Stomach (tissue), 9 donors: Measurements from ENCODE around the gene ESR2. TPM values are rescaled to one million over a fixed set of nuclear protein-coding genes. Genes with fewer than 3 reads are reported as not detected.
"Not testable (repeated sequence)": the region's sequence is repeated elsewhere in the genome, so short reads cannot be mapped to it uniquely, and the experiment has no call there.

Experiments used
- DNase-seq, 2 donors: peaks; one replicate each; pipeline versions ENCODE4 v3.0.0 to v3.0.0-alpha.2; 2013 to 2019
- H3K27ac ChIP-seq, 5 donors: fragments of 200-600 bp in 4 of 5; sonication (generic) in 4 of 5; one replicate each; pipeline ENCODE4 v1.5.1; 2013 to 2019; ENCODE audit warnings: mild to moderate bottlenecking in 1 of 5, moderate library complexity in 1 of 5
- H3K27me3 ChIP-seq, 3 donors: fragments of 200-600 bp; sonication (generic); one replicate each; pipeline ENCODE4 v1.5.1; 2017 to 2019; ENCODE audit warnings: mixed run types in 1 of 3
- H3K36me3 ChIP-seq, 4 donors: fragments of 200-600 bp; sonication (generic); 1 replicate in 3 of 4; 2 replicates in 1 of 4; pipeline ENCODE4 v1.5.1; 2016 to 2019
- H3K4me1 ChIP-seq, 4 donors: fragments of 200-600 bp; sonication (generic); one replicate each; pipeline ENCODE4 v1.5.1; 2016 to 2019
- H3K4me3 ChIP-seq, 4 donors: fragments of 200-600 bp; sonication (generic) in 3 of 4; one replicate each; pipeline ENCODE4 v1.5.1; 2016 to 2019; ENCODE audit warnings: mild to moderate bottlenecking in 1 of 4
- H3K9me3 ChIP-seq, 4 donors: fragments of 200-600 bp; sonication (generic); one replicate each; pipeline ENCODE4 v1.5.1; 2016 to 2019
- EP300 ChIP-seq: sonication (generic); formaldehyde crosslinking; IDR thresholded peaks from one replicate; pipeline ENCODE4 v1.6.1; 2017; ENCODE audit warnings: antibody characterized with exemption
- POLR2A ChIP-seq, 4 donors: fragments of 450-650 bp; IDR thresholded peaks; one replicate each; pipeline ENCODE4 v1.6.1; 2016; ENCODE audit warnings: antibody characterized with exemption in 4 of 4, control low read depth in 2 of 4, mild to moderate bottlenecking in 1 of 4, moderate library complexity in 1 of 4
- POLR2AphosphoS5 ChIP-seq, 3 donors: sonication (generic); formaldehyde crosslinking; IDR thresholded peaks; one replicate each; pipeline ENCODE4 v1.6.1; 2016; ENCODE audit warnings: antibody characterized with exemption in 3 of 3
- WGBS, 5 donors: extraction: QIAGEN DNeasy Blood & Tissue Kit in 3 of 5; methylation state at CpG; one replicate each; pipeline versions ENCODE4 v1.1.5 to v1.1.7; 2013 to 2018; 5-methylcytosine and 5-hydroxymethylcytosine counted together
- intact Hi-C: fragments of 100-400 bp; cut with DNase I; formaldehyde crosslinking; loops from one replicate; pipeline ENCODE4 v1.15.1; 2023; ENCODE audit warnings: low total_unique reads
- polyA plus RNA-seq, 3 donors: library from polyadenylated mRNA; stranded (reverse); fragments of 200-250 nt; gene quantifications; one replicate each; pipeline ENCODE4 v1.2.3, GENCODE V29; 2013
- total RNA-seq, 5 donors: library from RNA; depleted of rRNA; stranded (reverse); fragments of >200 nt; gene quantifications; one replicate each; pipeline versions ENCODE4 v1.1.0 to v1.2.3, GENCODE V29; 2014 to 2016
- TF ChIP-seq, protein P1 (sequence below), 7 experiments: fragments of 450-650 bp in 4 of 7; fragments of 200-600 bp in 3 of 7; sonication (generic) in 3 of 7; IDR thresholded peaks; one replicate each; pipeline ENCODE4 v1.5.1; 2016 to 2019; ENCODE audit warnings: antibody characterized with exemption in 7 of 7, control low read depth in 2 of 7, mild to moderate bottlenecking in 1 of 7
- donor health status: healthy with polysubstance abuse.
- donor health status: Bipolar disorder and iron deficiency.
- donor health status: healthy.

Gene ESR2
- total and polyA plus RNA-seq, 8 donors = 0.08 to 1.3 (median 0.58) TPM; not detected in 5

DNA sequence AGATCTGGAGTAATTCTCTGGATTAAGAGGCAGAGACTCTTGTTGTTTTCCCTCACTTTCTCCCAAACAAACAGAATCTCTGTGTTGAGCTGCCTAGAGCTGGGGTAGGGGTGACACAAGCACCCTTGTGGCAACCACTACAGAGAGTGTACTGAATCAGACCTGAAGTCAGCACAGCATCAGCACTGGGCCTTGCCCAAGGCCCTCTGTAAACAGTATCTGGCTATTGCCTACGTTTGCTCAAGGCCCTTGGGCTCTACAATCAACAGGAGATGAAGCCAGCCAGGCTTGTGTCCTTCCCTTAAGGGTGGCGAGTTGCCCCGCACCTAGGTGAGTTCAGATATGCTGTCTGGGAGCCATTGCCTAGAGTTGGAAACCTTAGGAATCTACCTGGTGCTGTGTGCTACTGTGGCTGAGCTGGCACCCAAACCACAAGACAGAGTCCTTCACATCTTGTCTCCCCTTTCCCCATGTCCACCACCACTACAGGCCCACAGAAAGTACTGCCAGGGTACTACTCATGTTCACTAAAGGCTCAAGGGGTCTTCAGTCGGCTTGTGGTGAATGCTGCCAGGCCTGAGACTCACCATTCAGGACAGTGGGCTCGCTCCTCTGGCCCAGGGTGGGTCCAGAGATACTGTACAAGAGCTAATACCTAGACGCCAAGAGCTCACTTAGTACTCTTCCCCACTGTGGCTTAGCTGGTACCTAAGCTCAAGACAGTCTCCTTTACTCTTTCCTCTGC, 234.5 kb downstream of the ESR2 start:
- H3K9me3 ChIP-seq = no peaks in the 10 kb centered on the region
- no peak for DNase-seq
- TF ChIP-seq POLR2A (IDR thresholded peaks at IDR 0.05) (no peak), EP300 (no peak), POLR2AphosphoS5 (IDR thresholded peaks at IDR 0.05) (no peak)
- TF ChIP-seq, protein P1, sequence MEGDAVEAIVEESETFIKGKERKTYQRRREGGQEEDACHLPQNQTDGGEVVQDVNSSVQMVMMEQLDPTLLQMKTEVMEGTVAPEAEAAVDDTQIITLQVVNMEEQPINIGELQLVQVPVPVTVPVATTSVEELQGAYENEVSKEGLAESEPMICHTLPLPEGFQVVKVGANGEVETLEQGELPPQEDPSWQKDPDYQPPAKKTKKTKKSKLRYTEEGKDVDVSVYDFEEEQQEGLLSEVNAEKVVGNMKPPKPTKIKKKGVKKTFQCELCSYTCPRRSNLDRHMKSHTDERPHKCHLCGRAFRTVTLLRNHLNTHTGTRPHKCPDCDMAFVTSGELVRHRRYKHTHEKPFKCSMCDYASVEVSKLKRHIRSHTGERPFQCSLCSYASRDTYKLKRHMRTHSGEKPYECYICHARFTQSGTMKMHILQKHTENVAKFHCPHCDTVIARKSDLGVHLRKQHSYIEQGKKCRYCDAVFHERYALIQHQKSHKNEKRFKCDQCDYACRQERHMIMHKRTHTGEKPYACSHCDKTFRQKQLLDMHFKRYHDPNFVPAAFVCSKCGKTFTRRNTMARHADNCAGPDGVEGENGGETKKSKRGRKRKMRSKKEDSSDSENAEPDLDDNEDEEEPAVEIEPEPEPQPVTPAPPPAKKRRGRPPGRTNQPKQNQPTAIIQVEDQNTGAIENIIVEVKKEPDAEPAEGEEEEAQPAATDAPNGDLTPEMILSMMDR (IDR thresholded peaks at IDR 0.05) = no peak
- H3K4me1 ChIP-seq = no peaks in the 10 kb centered on the region
- no peaks in the 10 kb centered on the region for H3K27me3 ChIP-seq
- H3K4me3 ChIP-seq = no peak overlapping the region
- H3K36me3 ChIP-seq = peaks cover 0 to 58% (median 47%) of the 10 kb centered on the region in 4 donors
- H3K27ac ChIP-seq = no peak overlapping the region
- WGBS, 5 donors = 80 to 85% (median 84%) methylated on average over 3 to 6 of the region's 6 CpGs
- intact Hi-C loops = no loop called here

DNA sequence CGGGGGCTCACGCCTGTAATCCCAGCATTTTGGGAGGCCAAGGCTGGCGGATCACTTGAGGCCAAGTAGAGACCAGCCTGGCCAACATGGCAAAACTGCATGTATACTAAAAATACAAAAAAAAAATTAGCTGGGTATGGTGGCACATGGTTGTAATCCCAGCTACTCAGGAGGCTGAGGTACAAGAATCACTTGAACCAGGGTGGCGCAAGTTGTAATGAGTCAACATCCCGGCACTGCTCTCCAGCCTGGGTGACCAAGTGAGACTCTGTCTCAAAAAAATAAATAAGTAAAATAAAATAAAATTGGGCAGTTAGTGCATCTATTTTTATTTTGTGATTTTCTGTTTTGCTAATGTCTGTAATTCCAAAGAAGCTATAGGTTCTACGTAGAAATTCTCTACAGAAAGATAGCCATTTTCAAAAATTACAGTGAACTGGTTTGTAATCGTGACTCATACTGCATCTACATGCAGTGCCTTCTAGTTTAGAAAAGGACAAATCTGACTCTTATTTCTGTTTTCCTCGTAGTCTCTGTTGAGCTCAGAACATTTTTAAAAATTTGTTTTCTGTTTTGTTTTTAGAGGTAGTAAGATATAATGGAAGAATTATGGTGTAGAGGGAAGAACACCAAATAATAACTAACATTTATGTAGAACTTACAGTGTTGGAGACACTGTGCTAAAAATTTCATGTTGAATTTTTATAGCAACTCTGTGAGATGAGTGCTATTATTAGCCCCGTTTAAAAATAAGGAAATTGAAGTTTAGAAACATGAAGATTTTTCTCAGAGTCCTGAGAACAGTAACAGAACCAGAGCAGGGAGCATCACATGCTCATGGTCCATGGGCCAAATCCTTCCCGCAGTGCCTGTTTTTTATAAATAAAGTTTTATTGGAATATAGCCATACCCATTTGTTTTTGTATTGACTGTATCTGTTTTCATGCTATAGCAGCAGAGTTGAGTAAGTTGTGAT, 240.2 kb downstream of the ESR2 start:
- TF ChIP-seq POLR2AphosphoS5 (IDR thresholded peaks at IDR 0.05) = no peak
- no peak for TF ChIP-seq EP300
- TF ChIP-seq, protein P1 (IDR thresholded peaks at IDR 0.05) = no peak
- no peak for TF ChIP-seq POLR2A (IDR thresholded peaks at IDR 0.05)
- Histone ChIP-seq H3K27me3 (no peaks in the 10 kb centered on the region), H3K9me3 (no peaks in the 10 kb centered on the region), H3K36me3 (peaks cover 0 to 75% (median 65%) of the 10 kb centered on the region in 4 donors), H3K27ac (no peak overlapping the region), H3K4me3 (no peak overlapping the region), H3K4me1 (no peaks in the 10 kb centered on the region)
- WGBS, 5 donors = 80 to 86% (median 83%) methylated on average over 10 of the region's 10 CpGs
- DNase-seq = no peak
- intact Hi-C loops = no loop called here

DNA sequence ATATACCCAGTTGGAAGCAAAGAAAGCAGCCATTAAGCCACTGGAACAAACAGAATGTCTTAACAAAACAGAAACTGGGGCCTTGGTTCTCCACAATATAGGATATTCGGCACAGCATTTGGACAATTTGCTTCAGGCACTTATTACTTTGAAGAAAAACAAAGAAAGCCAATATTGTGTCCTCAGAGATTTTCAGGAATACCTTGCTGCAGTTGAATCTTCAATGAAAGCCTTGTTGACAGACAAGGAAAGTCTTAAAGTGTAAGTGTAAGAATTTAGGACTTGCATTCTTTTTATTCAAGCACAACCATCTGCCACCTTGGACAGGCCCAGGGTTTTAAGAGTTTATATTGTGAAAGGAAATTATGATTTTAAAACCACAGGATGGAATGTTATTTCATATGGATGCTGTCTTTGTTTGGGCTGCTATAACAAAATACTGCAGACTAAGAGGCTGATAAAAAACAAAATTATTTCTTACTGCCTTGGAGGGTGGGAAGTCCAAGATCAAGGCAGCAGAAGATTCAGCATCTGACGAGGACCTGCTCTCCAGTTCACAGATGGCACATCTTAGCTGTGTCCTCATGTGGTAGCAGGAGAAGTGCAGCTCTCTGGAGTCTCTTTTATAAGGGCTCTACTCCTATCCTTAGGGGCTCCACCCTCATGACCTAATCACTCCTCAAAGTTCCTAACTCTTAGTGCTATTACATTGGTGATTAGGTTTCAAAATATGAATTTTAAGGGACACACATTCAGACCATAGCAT, 244.4 kb downstream of the ESR2 start:
- no peak overlapping the region for H3K27ac ChIP-seq
- intact Hi-C loops = no loop called here
- TF ChIP-seq POLR2A (IDR thresholded peaks at IDR 0.05) = no peak
- no peak for TF ChIP-seq POLR2AphosphoS5 (IDR thresholded peaks at IDR 0.05)
- TF ChIP-seq EP300 = no peak
- TF ChIP-seq, protein P1 (IDR thresholded peaks at IDR 0.05) = no peak
- WGBS, 5 donors = 87 to 97% (median 95%) methylated on average over 2 of the region's 2 CpGs
- H3K27me3 ChIP-seq = no peaks in the 10 kb centered on the region
- no peak overlapping the region for H3K4me3 ChIP-seq
- no peaks in the 10 kb centered on the region for H3K9me3 ChIP-seq
- H3K36me3 ChIP-seq = peaks cover 7 to 72% (median 64%) of the 10 kb centered on the region in 4 donors
- H3K4me1 ChIP-seq = no peaks in the 10 kb centered on the region
- DNase-seq = no peak

DNA sequence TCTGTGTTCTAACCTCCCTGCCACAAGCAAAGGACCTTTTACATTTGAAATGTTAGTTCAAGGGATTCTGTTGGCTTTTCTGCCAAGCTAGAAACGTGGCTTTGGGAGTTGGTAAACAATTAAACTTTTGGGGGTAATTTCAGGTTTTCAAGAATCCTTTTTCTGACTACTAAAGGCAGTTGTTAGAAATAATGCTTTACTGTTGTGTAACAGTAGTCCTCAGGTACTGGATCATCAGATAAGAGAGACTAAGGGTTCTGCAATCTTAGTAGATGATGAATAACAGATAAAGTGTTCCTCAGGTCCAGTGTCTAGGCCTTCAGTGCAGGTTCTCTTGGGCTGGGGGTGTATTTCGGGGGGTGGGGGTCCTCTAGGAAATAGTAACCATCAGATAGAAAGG, 249.1 kb downstream of the ESR2 start:
- no peak overlapping the region for H3K27ac ChIP-seq

DNA sequence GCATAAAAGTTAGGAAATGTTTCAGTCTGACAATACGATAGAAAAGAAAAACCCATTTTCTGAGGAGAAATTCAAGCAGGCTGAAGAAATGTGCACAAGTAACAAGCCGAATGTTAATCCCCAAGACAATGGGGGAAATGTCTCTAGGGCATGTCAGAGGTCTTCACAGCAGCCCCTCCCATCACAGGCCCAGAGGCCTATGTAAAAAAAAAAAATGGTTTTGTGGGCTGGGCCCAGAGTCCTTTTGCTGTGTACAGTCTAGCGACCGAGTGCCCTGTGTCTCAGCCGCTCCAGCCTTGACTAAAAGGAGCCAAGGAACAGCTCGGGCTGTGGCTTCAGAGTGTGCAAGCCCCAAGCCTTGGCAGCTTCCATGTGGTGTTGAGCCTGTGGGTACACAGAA, 250.9 kb downstream of the ESR2 start:
- intact Hi-C loops, H3K27ac ChIP-seq, H3K4me1 ChIP-seq, DNase-seq, H3K27me3 ChIP-seq, H3K4me3 ChIP-seq: not testable (repeated sequence)
- WGBS, 5 donors = 97 to 99% (median 98%) methylated on average over 6 of the region's 6 CpGs
- Histone ChIP-seq H3K9me3 (peaks cover 0 to 11% (median 0%) of the 10 kb centered on the region in 4 donors), H3K36me3 (peaks cover 7 to 44% (median 22%) of the 10 kb centered on the region in 4 donors)

More for the DNA sequence above, 249.1 kb downstream of the ESR2 start:
- Histone ChIP-seq H3K4me3 (no peak overlapping the region), H3K9me3 (peaks cover 0 to 11% (median 0%) of the 10 kb centered on the region in 4 donors), H3K4me1 (no peaks in the 10 kb centered on the region), H3K36me3 (peaks cover 7 to 52% (median 39%) of the 10 kb centered on the region in 4 donors), H3K27me3 (no peaks in the 10 kb centered on the region)
- 60 to 67% (median 61%) methylated on average over 2 of the region's 2 CpGs for WGBS, 5 donors
- no peak for TF ChIP-seq POLR2AphosphoS5 (IDR thresholded peaks at IDR 0.05)
- TF ChIP-seq, protein P1 (IDR thresholded peaks at IDR 0.05) = no peak
- TF ChIP-seq EP300 = no peak
- TF ChIP-seq POLR2A (IDR thresholded peaks at IDR 0.05) = no peak
- DNase-seq = no peak
- intact Hi-C loops = no loop called here
